Tibial nerve (tissue), 4 donors: ENCODE data around the gene ERBB3. TPM values are rescaled to one million over a fixed set of nuclear protein-coding genes. Genes with fewer than 3 reads are reported as not detected.
"Not testable (repeated sequence)": the region's sequence is repeated elsewhere in the genome, so short reads cannot be mapped to it uniquely, and the experiment has no call there.

Experiments used
- DNase-seq, 2 donors: peaks; one replicate each; pipeline ENCODE4 v3.0.0-alpha.2; 2019; ENCODE audit warnings: low spot score in 2 of 2
- H3K27ac ChIP-seq, 4 donors: fragments of 200-600 bp; sonication (generic) in 3 of 4; one replicate each; pipeline ENCODE4 v1.5.1; 2017 to 2019; ENCODE audit warnings: mild to moderate bottlenecking in 1 of 4
- H3K27me3 ChIP-seq, 2 donors: fragments of 200-600 bp; sonication (generic) in 1 of 2; one replicate each; pipeline versions ENCODE4 v1.5.1 to v1.6.0; 2017 to 2019
- H3K36me3 ChIP-seq, 3 donors: fragments of 200-600 bp; sonication (generic); one replicate each; pipeline ENCODE4 v1.5.1; 2018 to 2019
- H3K4me1 ChIP-seq, 4 donors: fragments of 200-600 bp; sonication (generic) in 3 of 4; one replicate each; pipeline ENCODE4 v1.5.1; 2017 to 2019
- H3K4me3 ChIP-seq, 4 donors: fragments of 200-600 bp; sonication (generic) in 3 of 4; one replicate each; pipeline ENCODE4 v1.5.1; 2017 to 2019; ENCODE audit warnings: mild to moderate bottlenecking in 1 of 4, moderate library complexity in 1 of 4
- H3K9me3 ChIP-seq, 4 donors: fragments of 200-600 bp; sonication (generic) in 3 of 4; one replicate each; pipeline ENCODE4 v1.5.1; 2017 to 2019
- CTCF ChIP-seq, 5 experiments: fragments of 200-600 bp in 3 of 5; fragments of 450-650 bp in 2 of 5; sonication (generic) in 3 of 5; IDR thresholded peaks; one replicate each; pipeline ENCODE4 v1.5.1; 2016 to 2019; ENCODE audit warnings: antibody characterized with exemption in 5 of 5, mild to moderate bottlenecking in 3 of 5, moderate library complexity in 2 of 5
- EP300 ChIP-seq, 2 donors: sonication (generic); formaldehyde crosslinking; IDR thresholded peaks; one replicate each; pipeline ENCODE4 v1.6.1; 2017; ENCODE audit warnings: antibody characterized with exemption in 2 of 2, mild to moderate bottlenecking in 1 of 2
- POLR2A ChIP-seq, 2 donors: fragments of 450-650 bp; IDR thresholded peaks; one replicate each; pipeline ENCODE4 v1.6.1; 2017; ENCODE audit warnings: antibody characterized with exemption in 2 of 2, mild to moderate bottlenecking in 2 of 2, moderate library complexity in 2 of 2
- whole genome bisulfite sequencing, 2 donors: methylation state at CpG; one replicate each; pipeline ENCODE4 v1.1.5; 2018; 5-methylcytosine and 5-hydroxymethylcytosine counted together
- total RNA-seq, 4 donors: library from RNA; depleted of rRNA; stranded (reverse); fragments of >200 nt; gene quantifications; one replicate each; pipeline ENCODE4 v1.1.0, GENCODE V29; 2016

Gene ERBB3
- total RNA-seq, 4 donors from 2014 or later: 90.6 to 165 (median 99.8) TPM

- Histone ChIP-seq H3K27me3 (no peaks in the 10 kb centered on the region), H3K4me3 (no peak overlapping the region), H3K4me1 (no peaks in the 10 kb centered on the region), H3K27ac (no peak overlapping the region), H3K36me3 (no peaks in the 10 kb centered on the region), H3K9me3 (no peaks in the 10 kb centered on the region)
- TF ChIP-seq EP300 (IDR thresholded peaks at IDR 0.05) (no peak), POLR2A (IDR thresholded peaks at IDR 0.05) (no peak), CTCF (IDR thresholded peaks at IDR 0.05) (no peak)
- DNase-seq: no peak
Observed at GRCh38 chr12:56062996-56063395, 17.0 kb upstream of the ERBB3 start.

DNA sequence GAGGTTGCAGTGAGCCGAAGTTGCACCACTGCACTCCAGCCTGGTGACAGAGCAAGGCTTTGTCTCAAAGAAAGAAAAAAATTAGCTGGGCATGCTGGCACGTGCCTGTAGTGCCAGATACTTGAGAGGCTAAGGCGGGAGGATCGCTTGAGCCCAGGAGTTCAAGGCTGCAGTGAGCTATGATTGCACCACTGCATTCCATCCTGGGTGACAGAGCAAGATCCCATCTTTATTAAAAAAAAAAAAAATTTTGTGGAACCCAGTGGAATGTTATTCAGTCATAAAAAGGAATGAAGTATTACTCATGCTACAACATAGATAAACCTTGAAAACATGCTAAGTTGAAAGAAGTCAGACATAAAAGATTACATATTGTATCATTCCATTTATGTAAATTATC lies 8.3 kb upstream of the ERBB3 start:
- H3K9me3 ChIP-seq: no peaks in the 10 kb centered on the region
- no peaks in the 10 kb centered on the region for H3K27me3 ChIP-seq
- H3K4me3 ChIP-seq: no peak overlapping the region
- H3K4me1 ChIP-seq: no peaks in the 10 kb centered on the region
- no peak overlapping the region for H3K27ac ChIP-seq
- DNase-seq: no peak
- TF ChIP-seq EP300 (IDR thresholded peaks at IDR 0.05): no peak
- no peak for TF ChIP-seq CTCF (IDR thresholded peaks at IDR 0.05)
- TF ChIP-seq POLR2A (IDR thresholded peaks at IDR 0.05): no peak
- H3K36me3 ChIP-seq: no peaks in the 10 kb centered on the region
- WGBS, 2 donors: 56 to 61% methylated on average over 4 of the region's 4 CpGs

DNA sequence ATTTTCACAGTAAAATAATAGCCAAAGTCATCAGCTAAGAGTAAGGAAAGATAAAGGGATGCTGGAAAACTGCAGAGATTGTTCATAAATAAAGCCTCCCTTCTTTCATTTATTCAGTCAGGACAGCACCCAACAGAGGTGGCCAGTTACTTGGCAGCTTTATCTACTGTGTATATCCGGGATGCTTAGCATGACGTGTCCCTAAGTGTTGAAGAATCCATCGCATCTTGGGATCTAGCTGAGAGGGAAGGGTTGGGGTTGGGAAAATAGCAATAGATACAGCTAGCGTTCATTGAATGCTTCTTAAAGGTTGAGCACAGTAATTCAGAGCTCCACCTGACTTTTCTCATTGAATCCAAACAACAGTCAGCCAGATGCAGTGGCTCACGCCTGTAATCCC lies 5.6 kb upstream of the ERBB3 start:
- no peaks in the 10 kb centered on the region for H3K36me3 ChIP-seq
- no peaks in the 10 kb centered on the region for H3K9me3 ChIP-seq
- no peak for DNase-seq
- no peak overlapping the region for H3K27ac ChIP-seq
- H3K4me3 ChIP-seq: no peak overlapping the region
- TF ChIP-seq EP300 (IDR thresholded peaks at IDR 0.05) (no peak), POLR2A (IDR thresholded peaks at IDR 0.05) (no peak), CTCF (IDR thresholded peaks at IDR 0.05) (no peak)
- 86% methylated on average over 5 of the region's 5 CpGs for WGBS, 2 donors
- no peaks in the 10 kb centered on the region for H3K27me3 ChIP-seq
- H3K4me1 ChIP-seq: peaks cover 0 to 11% (median 5%) of the 10 kb centered on the region in 4 donors

DNA sequence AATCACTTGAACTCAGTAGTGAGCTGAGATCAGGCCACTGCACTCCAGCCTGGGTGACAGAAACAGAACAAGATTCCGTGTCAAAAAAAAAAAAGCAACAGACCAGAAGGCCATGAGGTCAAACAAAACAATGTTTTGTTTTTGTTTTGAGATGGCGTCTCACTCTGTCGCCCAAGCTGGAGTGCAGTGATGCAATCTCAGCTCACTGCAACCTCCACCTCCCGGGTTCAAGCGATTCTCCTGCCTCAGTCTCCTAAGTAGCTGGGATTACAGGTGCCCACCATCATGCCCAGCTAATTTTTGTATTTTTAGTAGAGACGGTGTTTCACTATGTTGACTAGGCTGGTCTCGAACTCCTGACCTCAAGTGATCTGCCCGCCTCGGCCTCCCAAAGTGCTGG lies 2.0 kb upstream of the ERBB3 start:
- H3K4me3 ChIP-seq, H3K9me3 ChIP-seq, H3K27me3 ChIP-seq, H3K36me3 ChIP-seq, DNase-seq: not testable (repeated sequence)
- Histone ChIP-seq H3K4me1 (peaks cover 0 to 21% (median 9%) of the 10 kb centered on the region in 4 donors), H3K27ac (peak overlapping the region in 2 of 4 donors; percentile 94 to 95)
- WGBS, 2 donors: 66 to 68% methylated on average over 9 of the region's 9 CpGs

- DNase-seq: no peak
- H3K4me3 ChIP-seq: peak overlapping the region in 2 of 4 donors; percentile 64 to 69
- H3K27ac ChIP-seq: peak overlapping the region; percentile 43 to 95 (median 93)
- TF ChIP-seq CTCF (IDR thresholded peaks at IDR 0.05): no peak
- no peak for TF ChIP-seq EP300 (IDR thresholded peaks at IDR 0.05)
- no peaks in the 10 kb centered on the region for H3K36me3 ChIP-seq
- H3K9me3 ChIP-seq: no peaks in the 10 kb centered on the region
- peaks cover 0 to 21% (median 9%) of the 10 kb centered on the region in 4 donors for H3K4me1 ChIP-seq
- 89 to 100% methylated on average over 1 of the region's 1 CpG for WGBS, 2 donors
- no peaks in the 10 kb centered on the region for H3K27me3 ChIP-seq
Observed at GRCh38 chr12:56078427-56078826, 1.5 kb upstream of the ERBB3 start.
